Mesenchymal stem cell (in vitro differentiated cells and primary cell): ENCODE measurements around the gene BMPR1A.
"Not testable (repeated sequence)": the region's sequence is repeated elsewhere in the genome, so short reads cannot be mapped to it uniquely, and the experiment has no call there.

Experiments used
- DNase-seq: peaks from one replicate; pipeline ENCODE4 v3.0.0-alpha.2; 2013
- H2AFZ ChIP-seq: one replicate; pipeline ENCODE4 v1.6.1; 2013; ENCODE audit warnings: low read depth, mild to moderate bottlenecking, control low read depth, inconsistent platforms, low read length, moderate library complexity
- H2AK5ac ChIP-seq: 2 replicates; pipeline ENCODE4 v1.6.1; 2013; ENCODE audit warnings: low read length, moderate library complexity, mild to moderate bottlenecking, inconsistent platforms; ENCODE audit not compliant: severe bottlenecking
- H2BK120ac ChIP-seq: one replicate; pipeline ENCODE4 v1.6.1; 2013; ENCODE audit warnings: low read depth, mild to moderate bottlenecking, inconsistent platforms, low read length, moderate library complexity
- H2BK12ac ChIP-seq, 2 experiments: one replicate each; pipeline ENCODE4 v1.6.1; 2013; ENCODE audit warnings: inconsistent platforms in 2 of 2, low read length in 2 of 2, mild to moderate bottlenecking in 2 of 2, moderate library complexity in 2 of 2, control low read depth in 1 of 2
- H2BK15ac ChIP-seq: one replicate; pipeline ENCODE4 v1.6.1; 2013; ENCODE audit warnings: mild to moderate bottlenecking, low read depth, inconsistent platforms; ENCODE audit not compliant: poor library complexity, severe bottlenecking
- H2BK5ac ChIP-seq: 2 replicates; pipeline ENCODE4 v1.6.1; 2013; ENCODE audit warnings: low read depth, mild to moderate bottlenecking, low read length, control low read depth, inconsistent platforms; ENCODE audit not compliant: poor library complexity, severe bottlenecking
- H3K14ac ChIP-seq, 2 experiments: one replicate each; pipeline ENCODE4 v1.6.1; 2013; ENCODE audit warnings: inconsistent platforms in 2 of 2, low read length in 2 of 2, control low read depth in 1 of 2, mild to moderate bottlenecking in 1 of 2, moderate library complexity in 1 of 2
- H3K18ac ChIP-seq, 2 experiments: one replicate each; pipeline ENCODE4 v1.6.1; 2013; ENCODE audit warnings: inconsistent platforms in 2 of 2, low read length in 2 of 2, control low read depth in 1 of 2, low read depth in 1 of 2, mild to moderate bottlenecking in 1 of 2
- H3K23ac ChIP-seq, 2 experiments: one replicate each; pipeline ENCODE4 v1.6.1; 2013; ENCODE audit warnings: inconsistent platforms in 2 of 2, low read length in 2 of 2, mild to moderate bottlenecking in 2 of 2, moderate library complexity in 2 of 2, control low read depth in 1 of 2
- H3K27ac ChIP-seq: 2 replicates; pipeline ENCODE4 v1.5.1; 2013; ENCODE audit warnings: mild to moderate bottlenecking, moderate library complexity, low read length, control low read depth, inconsistent platforms; ENCODE audit not compliant: poor library complexity, severe bottlenecking
- H3K27me3 ChIP-seq, 2 experiments: 2 replicates each; pipeline versions ENCODE4 v1.6.1 to v1.7.0; 2013; ENCODE audit warnings: low read length in 2 of 2, mild to moderate bottlenecking in 2 of 2, moderate library complexity in 2 of 2, control low read depth in 1 of 2, inconsistent platforms in 1 of 2; ENCODE audit not compliant: control insufficient read depth in 1 of 2, insufficient read depth in 1 of 2
- H3K36me3 ChIP-seq, 2 experiments: 2 replicates each; pipeline versions ENCODE4 v1.6.1 to v1.7.0; 2013; ENCODE audit warnings: low read length in 2 of 2, control low read depth in 1 of 2, inconsistent platforms in 1 of 2, low read depth in 1 of 2, mild to moderate bottlenecking in 1 of 2; ENCODE audit not compliant: insufficient read depth in 2 of 2, control insufficient read depth in 1 of 2
- H3K4ac ChIP-seq, 2 experiments: one replicate each; pipeline ENCODE4 v1.6.1; 2013; ENCODE audit warnings: inconsistent platforms in 2 of 2, low read length in 2 of 2, mild to moderate bottlenecking in 2 of 2, moderate library complexity in 2 of 2, control low read depth in 1 of 2, low read depth in 1 of 2
- H3K4me1 ChIP-seq: 2 replicates; pipeline ENCODE4 v1.6.1; 2013; ENCODE audit warnings: low read depth, low read length, control low read depth; ENCODE audit not compliant: control insufficient read depth, insufficient read depth
- H3K4me2 ChIP-seq: 2 replicates; pipeline ENCODE4 v1.6.1; 2013; ENCODE audit warnings: low read length, mild to moderate bottlenecking, inconsistent platforms; ENCODE audit not compliant: poor library complexity, severe bottlenecking
- H3K4me3 ChIP-seq, 2 experiments: 2 replicates each; pipeline versions ENCODE4 v1.5.1 to v1.7.0; 2013; ENCODE audit warnings: low read length in 2 of 2, mild to moderate bottlenecking in 2 of 2, control low read depth in 1 of 2, low read depth in 1 of 2; ENCODE audit not compliant: insufficient read depth in 1 of 2
- H3K79me1 ChIP-seq: replicated peaks from 2 replicates; pipeline ENCODE4 v1.6.1; 2013; ENCODE audit warnings: mild to moderate bottlenecking, control low read depth, low read length, inconsistent platforms; ENCODE audit not compliant: poor library complexity, severe bottlenecking
- H3K9ac ChIP-seq: 2 replicates; pipeline ENCODE4 v1.7.0; 2013; ENCODE audit warnings: mild to moderate bottlenecking, low read length, moderate library complexity
- H3K9me3 ChIP-seq: 2 replicates; pipeline ENCODE4 v1.7.0; 2013; ENCODE audit warnings: mild to moderate bottlenecking, low read length; ENCODE audit not compliant: control insufficient read depth
- H4K8ac ChIP-seq: one replicate; pipeline ENCODE4 v1.6.1; 2013; ENCODE audit warnings: inconsistent platforms, mild to moderate bottlenecking, low read length, moderate library complexity
- H4K91ac ChIP-seq: one replicate; pipeline ENCODE4 v1.6.1; 2013; ENCODE audit warnings: mild to moderate bottlenecking, low read length, inconsistent platforms
- WGBS: methylation state at CpG from one replicate; pipeline ENCODE4 v1.1.7; 2013; ENCODE audit warnings: mixed read lengths; 5-methylcytosine and 5-hydroxymethylcytosine counted together

BMPR1A gene

DNA sequence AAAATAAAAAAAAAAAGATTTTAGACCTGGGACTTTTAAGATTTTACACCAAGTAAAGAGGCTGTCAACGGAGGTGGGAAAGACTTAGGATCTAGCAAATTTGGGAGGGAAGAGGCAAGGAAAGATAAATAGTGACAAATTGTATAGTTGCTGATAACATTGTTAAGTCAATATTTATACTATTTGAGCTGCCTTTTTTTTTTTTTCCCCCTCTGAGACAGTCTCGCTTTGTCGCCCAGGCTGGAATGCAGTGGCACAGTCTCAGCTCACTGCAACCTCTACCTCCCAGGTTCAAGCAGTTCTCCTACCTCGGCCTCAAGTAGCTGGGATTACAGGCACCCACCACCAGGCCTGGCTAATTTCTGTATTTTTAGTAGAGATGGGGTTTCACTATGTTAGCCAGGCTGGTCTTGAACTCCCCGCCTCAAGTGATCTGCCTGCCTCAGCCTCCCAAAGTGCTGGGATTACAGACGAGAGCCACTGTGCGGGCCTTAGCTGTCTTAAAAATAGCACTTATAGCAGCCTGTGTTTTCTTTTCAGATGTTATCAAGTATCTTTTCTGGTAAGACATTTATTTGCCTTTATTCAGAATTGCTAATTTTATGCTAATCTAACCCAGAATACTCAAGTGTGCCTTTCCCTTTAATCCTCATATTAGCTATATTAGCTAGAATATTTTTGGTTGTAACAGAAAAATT is 106.5 kb downstream of the BMPR1A start:
- H3K9ac ChIP-seq: no peak overlapping the region

DNA sequence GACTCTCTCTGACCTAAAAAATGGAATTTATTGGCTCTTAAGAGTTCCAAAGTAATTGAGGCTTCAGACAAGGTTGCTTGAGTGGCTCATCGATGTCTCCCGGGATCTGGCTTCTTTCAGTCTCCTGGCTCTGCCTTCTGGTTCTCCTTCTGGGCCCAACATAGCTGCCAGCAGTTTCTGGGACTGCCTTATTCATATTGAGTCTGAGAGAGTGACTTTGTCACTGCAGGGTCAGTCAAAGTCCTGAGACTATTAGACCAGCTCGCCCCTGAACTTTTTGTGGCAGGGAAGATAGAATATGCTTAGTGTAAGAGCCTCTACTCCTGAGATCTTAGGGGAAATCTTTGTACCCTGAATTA is 107.0 kb downstream of the BMPR1A start:
- Histone ChIP-seq H4K8ac (no peak overlapping the region), H3K4me1 (peaks cover 4% of the 10 kb centered on the region)

More for the DNA sequence above, 106.5 kb downstream of the BMPR1A start:
- Histone ChIP-seq H3K27me3 (no peaks in the 10 kb centered on the region), H3K23ac (no peak overlapping the region), H3K4me1 (peaks cover 4% of the 10 kb centered on the region), H4K91ac (no peak overlapping the region), H3K4me3 (no peak overlapping the region), H3K27ac (no peak overlapping the region), H3K14ac (no peak overlapping the region), H2BK120ac (no peak overlapping the region), H2BK12ac (no peak overlapping the region), H2AK5ac (no peak overlapping the region), H2BK5ac (no peak overlapping the region), H3K9me3 (no peaks in the 10 kb centered on the region), H3K79me1 (peaks cover 11% of the 10 kb centered on the region), H2BK15ac (no peak overlapping the region), H3K18ac (no peak overlapping the region), H3K4me2 (no peak overlapping the region), H2AFZ (no peak overlapping the region), H3K4ac (no peak overlapping the region), H4K8ac (no peak overlapping the region), H3K36me3 (peaks cover 0 to 4% of the 10 kb centered on the region in 2 experiments)
- DNase-seq: no peak
- WGBS: 95% methylated on average over 5 of the region's 7 CpGs

DNA sequence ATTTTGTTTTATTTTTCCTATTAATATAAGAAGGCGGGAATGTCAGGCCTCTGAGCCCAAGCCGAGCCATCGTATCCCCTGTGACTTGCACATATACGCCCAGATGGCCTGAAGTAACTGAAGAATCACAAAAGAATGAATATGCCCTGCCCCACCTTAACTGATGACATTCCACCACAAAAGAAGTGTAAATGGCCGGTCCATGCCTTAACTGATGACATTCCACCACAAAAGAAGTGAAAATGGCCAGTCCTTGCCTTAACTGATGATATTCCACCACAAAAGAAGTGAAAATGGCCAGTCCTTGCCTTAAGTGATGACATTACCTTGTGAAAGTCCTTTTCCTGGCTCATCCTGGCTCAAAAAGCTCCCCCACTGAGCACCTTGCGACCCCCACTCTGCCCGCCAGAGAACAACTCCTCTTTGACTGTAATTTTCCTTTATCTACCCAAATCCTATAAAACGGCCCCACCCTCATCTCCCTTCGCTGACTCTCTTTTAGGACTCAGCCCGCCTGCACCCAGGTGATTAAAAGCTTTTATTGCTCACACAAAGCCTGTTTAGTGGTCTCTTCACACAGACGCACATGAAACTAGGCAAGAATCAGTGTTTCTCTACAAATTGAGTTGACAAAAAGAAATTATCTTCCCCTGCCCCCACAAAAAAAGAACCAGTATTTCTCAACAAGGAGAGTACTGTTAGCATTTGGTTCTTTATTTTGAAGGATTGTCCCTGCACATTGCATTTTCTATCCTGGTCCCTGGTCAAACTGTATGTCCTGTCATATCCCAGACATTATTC is 108.8 kb downstream of the BMPR1A start:
- H3K9ac ChIP-seq, H2BK5ac ChIP-seq, H3K4me2 ChIP-seq, H3K27me3 ChIP-seq, H3K9me3 ChIP-seq, H3K4me3 ChIP-seq, H3K27ac ChIP-seq, H3K14ac ChIP-seq, H3K4ac ChIP-seq, H2AFZ ChIP-seq, H3K23ac ChIP-seq, H3K4me1 ChIP-seq, H2BK15ac ChIP-seq, H3K18ac ChIP-seq, H2BK120ac ChIP-seq, H3K79me1 ChIP-seq, DNase-seq, H2AK5ac ChIP-seq, H2BK12ac ChIP-seq, H4K8ac ChIP-seq, H4K91ac ChIP-seq, H3K36me3 ChIP-seq: not testable (repeated sequence)
- WGBS: 77% methylated on average over 11 of the region's 11 CpGs

More for the DNA sequence above, 107.0 kb downstream of the BMPR1A start:
- Histone ChIP-seq H2AK5ac (no peak overlapping the region), H3K4ac (no peak overlapping the region), H3K27me3 (no peaks in the 10 kb centered on the region), H2BK15ac (no peak overlapping the region), H3K14ac (no peak overlapping the region), H3K18ac (no peak overlapping the region), H2BK12ac (no peak overlapping the region), H3K36me3 (peaks cover 0 to 4% of the 10 kb centered on the region in 2 experiments), H3K27ac (no peak overlapping the region), H4K91ac (no peak overlapping the region), H3K79me1 (peaks cover 11% of the 10 kb centered on the region), H2BK5ac (no peak overlapping the region), H3K9me3 (no peaks in the 10 kb centered on the region), H3K4me2 (no peak overlapping the region), H3K4me3 (no peak overlapping the region), H3K23ac (no peak overlapping the region), H2AFZ (no peak overlapping the region), H2BK120ac (no peak overlapping the region), H3K9ac (no peak overlapping the region)
- DNase-seq: no peak
- 65% methylated on average over 3 of the region's 3 CpGs for WGBS

DNA sequence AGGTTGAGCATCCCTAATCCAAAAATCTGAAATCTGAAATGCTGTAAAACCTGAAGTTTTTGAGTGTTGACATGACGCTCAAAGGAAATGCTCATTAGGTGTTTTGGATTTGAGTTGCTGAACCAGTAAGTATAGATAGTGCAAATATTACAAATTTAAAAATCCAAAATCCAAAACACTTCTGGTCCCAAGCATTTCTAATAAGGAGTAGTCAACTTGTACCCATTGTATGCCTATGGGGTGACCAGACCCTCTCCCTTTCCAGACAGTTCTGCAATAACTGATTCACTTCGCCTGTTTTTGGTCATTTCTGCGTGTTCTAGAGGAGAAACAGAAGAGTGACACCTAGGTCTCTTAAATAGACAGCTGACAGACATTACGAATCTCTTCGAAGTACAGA is 110.7 kb downstream of the BMPR1A start:
- Histone ChIP-seq H3K14ac (no peak overlapping the region), H3K4me3 (no peak overlapping the region), H2BK15ac (no peak overlapping the region), H2AFZ (no peak overlapping the region), H2BK5ac (no peak overlapping the region), H3K4me2 (no peak overlapping the region), H2AK5ac (no peak overlapping the region), H2BK12ac (no peak overlapping the region), H3K36me3 (peaks cover 0 to 5% of the 10 kb centered on the region in 2 experiments), H3K4ac (no peak overlapping the region), H2BK120ac (no peak overlapping the region), H3K23ac (no peak overlapping the region), H3K9ac (no peak overlapping the region), H3K18ac (no peak overlapping the region), H3K9me3 (no peaks in the 10 kb centered on the region), H4K91ac (no peak overlapping the region), H3K79me1 (peaks cover 20% of the 10 kb centered on the region), H3K27me3 (no peaks in the 10 kb centered on the region), H4K8ac (no peak overlapping the region), H3K4me1 (peaks cover 10% of the 10 kb centered on the region), H3K27ac (no peak overlapping the region)
- 94% methylated on average over 4 of the region's 5 CpGs for WGBS
- no peak for DNase-seq
